Large intestine (tissue), 12 donors: ENCODE measurements around the gene DUS4L. TPM values are rescaled to one million over a fixed set of nuclear protein-coding genes. Genes with fewer than 3 reads are reported as not detected.
"Not testable (repeated sequence)": the region's sequence is repeated elsewhere in the genome, so short reads cannot be mapped to it uniquely, and the experiment has no call there.

Experiments
- DNase-seq, 2 donors: peaks; one replicate each; pipeline versions ENCODE4 v3.0.0 to v3.0.0-alpha.2; 2013
- H3K27ac ChIP-seq: one replicate; pipeline ENCODE4 v1.5.1; 2013; ENCODE audit warnings: low read length
- H3K27me3 ChIP-seq: 2 replicates; pipeline ENCODE4 v1.6.1; 2013; ENCODE audit warnings: low read length; ENCODE audit not compliant: control insufficient read depth, insufficient read depth
- H3K36me3 ChIP-seq: 2 replicates; pipeline ENCODE4 v1.6.1; 2013; ENCODE audit warnings: low read length; ENCODE audit not compliant: control insufficient read depth, insufficient read depth
- H3K4me1 ChIP-seq: one replicate; pipeline ENCODE4 v1.6.1; 2013; ENCODE audit warnings: low read length; ENCODE audit not compliant: control insufficient read depth, insufficient read depth
- H3K4me3 ChIP-seq: one replicate; pipeline ENCODE4 v1.5.1; 2013; ENCODE audit warnings: low read length
- H3K9me3 ChIP-seq: one replicate; pipeline ENCODE4 v1.6.1; 2013; ENCODE audit warnings: mild to moderate bottlenecking, low read depth, low read length, moderate library complexity; ENCODE audit not compliant: control insufficient read depth
- WGBS: methylation state at CpG from one replicate; pipeline ENCODE4 v1.1.5; 2013; ENCODE audit warnings: low lambda C conversion rate; ENCODE audit not compliant: insufficient coverage; 5-methylcytosine and 5-hydroxymethylcytosine counted together
- long read RNA-seq, 11 donors: transcript quantifications; one replicate each; lab custom pipeline, GENCODE V29; 2026
- polyA plus RNA-seq: library from polyadenylated mRNA; unstranded; fragments of 120-200 nt; gene quantifications from one replicate; pipeline ENCODE4 v1.2.1, GENCODE V29; 2013

DUS4L gene
- polyA plus RNA-seq = 13.2 TPM
- long read RNA-seq, donor 1, partial matches to known transcripts = 0 of 3 reads
- long read RNA-seq, donor 1, other reads (novel, unspliced or antisense) = 0 of 3 reads
- long read RNA-seq, donor 2, partial matches to known transcripts = 0 of 1 reads
- long read RNA-seq, donor 2, other reads (novel, unspliced or antisense) = 0 of 1 reads
- long read RNA-seq, donor 3, partial matches to known transcripts = 0 of 5 reads
- long read RNA-seq, donor 3, other reads (novel, unspliced or antisense) = 0 of 5 reads
- long read RNA-seq, donor 4 = 0 reads
- long read RNA-seq, donor 5, partial matches to known transcripts = 0 of 3 reads
- long read RNA-seq, donor 5, other reads (novel, unspliced or antisense) = 0 of 3 reads
- long read RNA-seq, donor 6, partial matches to known transcripts = 0 of 1 reads
- long read RNA-seq, donor 6, other reads (novel, unspliced or antisense) = 0 of 1 reads
- long read RNA-seq, donor 7, partial matches to known transcripts = 5 of 5 reads
- long read RNA-seq, donor 7, other reads (novel, unspliced or antisense) = 0 of 5 reads
- long read RNA-seq, donor 8, partial matches to known transcripts = 0 of 5 reads
- long read RNA-seq, donor 8, other reads (novel, unspliced or antisense) = 0 of 5 reads
- long read RNA-seq, donor 9, partial matches to known transcripts = 0 of 2 reads
- long read RNA-seq, donor 9, other reads (novel, unspliced or antisense) = 0 of 2 reads
- long read RNA-seq, donor 10, partial matches to known transcripts = 7 of 8 reads
- long read RNA-seq, donor 10, other reads (novel, unspliced or antisense) = 0 of 8 reads
- long read RNA-seq, donor 11, partial matches to known transcripts = 0 of 1 reads
- long read RNA-seq, donor 11, other reads (novel, unspliced or antisense) = 0 of 1 reads

GRCh38 chr7:107563775-107564552 is at the start of gene DUS4L, which contains the start of gene COG5:
Gene DUS4L, plus strand, starts transcription at chr7:107563971. Its CDS starts 3,100 bp downstream, at chr7:107567071.
Gene COG5, minus strand, starts transcription at chr7:107563920. Its CDS starts 24 bp downstream, at chr7:107563896.
- 0% methylated on average over 2 of the region's 55 CpGs for WGBS
- DNase-seq = peak; percentile 81 to 92

GRCh38 chr7:107526672-107527071 is 37.1 kb upstream of the DUS4L start:
- Histone ChIP-seq H3K27me3 (no peaks in the 10 kb centered on the region), H3K4me3 (no peak overlapping the region), H3K9me3 (no peaks in the 10 kb centered on the region), H3K4me1 (no peaks in the 10 kb centered on the region), H3K36me3 (peaks cover 13% of the 10 kb centered on the region), H3K27ac (no peak overlapping the region)
- 86% methylated on average over 2 of the region's 2 CpGs for WGBS
- DNase-seq = no peak

More at GRCh38 chr7:107563775-107564552, at the start of gene DUS4L, which contains the start of gene COG5:
- Histone ChIP-seq H3K27me3 (no peaks in the 10 kb centered on the region), H3K4me3 (peak within 1 kb of the TSS; percentile 98), H3K27ac (peak within 1 kb of the TSS; percentile 100), H3K9me3 (no peaks in the 10 kb centered on the region), H3K36me3 (no peaks in the 10 kb centered on the region), H3K4me1 (peaks cover 10% of the 10 kb centered on the region)

- Histone ChIP-seq H3K4me1 (no peaks in the 10 kb centered on the region), H3K9me3 (no peaks in the 10 kb centered on the region), H3K36me3 (peaks cover 13% of the 10 kb centered on the region), H3K4me3 (no peak overlapping the region), H3K27ac (no peak overlapping the region), H3K27me3 (no peaks in the 10 kb centered on the region)
- WGBS = 53% methylated on average over 2 of the region's 3 CpGs
- no peak for DNase-seq
Observed at GRCh38 chr7:107527196-107527595, 36.6 kb upstream of the DUS4L start.

GRCh38 chr7:107528461-107528860 is 35.3 kb upstream of the DUS4L start:
- DNase-seq = no peak
- Histone ChIP-seq H3K27me3 (no peaks in the 10 kb centered on the region), H3K36me3 (peaks cover 13% of the 10 kb centered on the region), H3K4me1 (no peaks in the 10 kb centered on the region), H3K9me3 (no peaks in the 10 kb centered on the region), H3K27ac (no peak overlapping the region), H3K4me3 (no peak overlapping the region)

- Histone ChIP-seq H3K4me1 (no peaks in the 10 kb centered on the region), H3K9me3 (no peaks in the 10 kb centered on the region), H3K4me3 (no peak overlapping the region), H3K36me3 (peaks cover 13% of the 10 kb centered on the region), H3K27me3 (no peaks in the 10 kb centered on the region), H3K27ac (no peak overlapping the region)
- DNase-seq = no peak
Observed at GRCh38 chr7:107530751-107531150, 33.0 kb upstream of the DUS4L start.

GRCh38 chr7:107534139-107534538 is 29.6 kb upstream of the DUS4L start:
- H3K27ac ChIP-seq = no peak overlapping the region
- H3K9me3 ChIP-seq = no peaks in the 10 kb centered on the region
- H3K4me1 ChIP-seq = no peaks in the 10 kb centered on the region
- no peak overlapping the region for H3K4me3 ChIP-seq
- H3K36me3 ChIP-seq = peaks cover 12% of the 10 kb centered on the region
- no peak for DNase-seq
- no peaks in the 10 kb centered on the region for H3K27me3 ChIP-seq

GRCh38 chr7:107537228-107537627 is 26.5 kb upstream of the DUS4L start:
- not testable (repeated sequence) for H3K4me1 ChIP-seq, H3K9me3 ChIP-seq, DNase-seq, H3K4me3 ChIP-seq, H3K27ac ChIP-seq, H3K27me3 ChIP-seq
- WGBS = no CpG with 5 or more reads among the region's 4 CpGs
- H3K36me3 ChIP-seq = peaks cover 15% of the 10 kb centered on the region

GRCh38 chr7:107538001-107538400 is 25.8 kb upstream of the DUS4L start:
- Histone ChIP-seq H3K27ac (no peak overlapping the region), H3K9me3 (no peaks in the 10 kb centered on the region), H3K27me3 (no peaks in the 10 kb centered on the region), H3K36me3 (peaks cover 19% of the 10 kb centered on the region), H3K4me3 (no peak overlapping the region), H3K4me1 (no peaks in the 10 kb centered on the region)
- 60% methylated on average over 1 of the region's 2 CpGs for WGBS
- no peak for DNase-seq

- no peak overlapping the region for H3K4me3 ChIP-seq
- H3K9me3 ChIP-seq = peaks cover 24% of the 10 kb centered on the region
- H3K27me3 ChIP-seq = no peaks in the 10 kb centered on the region
- WGBS = no CpG with 5 or more reads among the region's 5 CpGs
- DNase-seq = no peak
- no peak overlapping the region for H3K27ac ChIP-seq
- H3K36me3 ChIP-seq = peaks cover 38% of the 10 kb centered on the region
- no peaks in the 10 kb centered on the region for H3K4me1 ChIP-seq
Observed at GRCh38 chr7:107543338-107543993, 20.3 kb upstream of the DUS4L start.
